Measurements from ENCODE around the gene SLIT3. TPM values are rescaled to one million over a fixed set of nuclear protein-coding genes. Genes with fewer than 3 reads are reported as not detected.
A peak's percentile ranks its signal among the peaks of the same experiment; 100 is the strongest.

SLIT3 gene
- total and polyA plus RNA-seq, 8 donors = 1.2 to 24.5 (median 8.6) TPM

GRCh38 chr5:168953351-168953750 lies 347.6 kb downstream of the SLIT3 start:
- Histone ChIP-seq H3K27me3 (no peaks in the 10 kb centered on the region), H3K36me3 (no peaks in the 10 kb centered on the region), H3K9me3 (no peaks in the 10 kb centered on the region), H3K4me3 (no peak overlapping the region), H3K27ac (no peak overlapping the region), H3K4me1 (peaks cover 0 to 14% (median 4%) of the 10 kb centered on the region in 4 donors)
- WGBS, 5 donors = 64 to 83% (median 70%) methylated on average over 5 of the region's 5 CpGs
- intact Hi-C loops (cut with DNase I; ENCODE audit: low total_unique reads) = no loop called here
- DNase-seq = no peak
- TF ChIP-seq CTCF (IDR thresholded peaks at IDR 0.05) (no peak), EP300 (IDR thresholded peaks at IDR 0.05) (no peak), POLR2A (IDR thresholded peaks at IDR 0.05) (no peak), POLR2AphosphoS5 (IDR thresholded peaks at IDR 0.05) (no peak)

GRCh38 chr5:168952196-168952595 lies 348.7 kb downstream of the SLIT3 start:
- peaks cover 0 to 20% (median 6%) of the 10 kb centered on the region in 4 donors for H3K4me1 ChIP-seq
- peak overlapping the region in 1 of 5 donors; percentile 38 for H3K27ac ChIP-seq
- WGBS, 5 donors = 62 to 75% (median 72%) methylated on average over 6 of the region's 6 CpGs
- no peak for TF ChIP-seq POLR2A (IDR thresholded peaks at IDR 0.05)
- no peaks in the 10 kb centered on the region for H3K9me3 ChIP-seq
- DNase-seq = no peak
- no peaks in the 10 kb centered on the region for H3K27me3 ChIP-seq
- intact Hi-C loops (cut with DNase I; ENCODE audit: low total_unique reads) = no loop called here
- no peaks in the 10 kb centered on the region for H3K36me3 ChIP-seq
- no peak overlapping the region for H3K4me3 ChIP-seq

- no peak for DNase-seq
These were observed 349.2 kb downstream of the SLIT3 start for GRCh38 chr5:168951769-168952168.

GRCh38 chr5:168951356-168951755 lies 349.6 kb downstream of the SLIT3 start:
- H3K9me3 ChIP-seq = no peaks in the 10 kb centered on the region
- no peaks in the 10 kb centered on the region for H3K27me3 ChIP-seq
- H3K4me1 ChIP-seq = peaks cover 0 to 22% (median 8%) of the 10 kb centered on the region in 4 donors
- intact Hi-C loops (cut with DNase I; ENCODE audit: low total_unique reads) = no loop called here
- no peak overlapping the region for H3K4me3 ChIP-seq
- peak overlapping the region in 1 of 5 donors; percentile 38 for H3K27ac ChIP-seq
- TF ChIP-seq CTCF (IDR thresholded peaks at IDR 0.05) (no peak), POLR2AphosphoS5 (IDR thresholded peaks at IDR 0.05) (peak in 2 of 3 donors; percentile 25 to 51)
- 31 to 64% (median 50%) methylated on average over 1 of the region's 1 CpG for WGBS, 5 donors
- no peaks in the 10 kb centered on the region for H3K36me3 ChIP-seq
- no peak for DNase-seq

More at GRCh38 chr5:168951769-168952168, 349.2 kb downstream of the SLIT3 start:
- Histone ChIP-seq H3K4me3 (no peak overlapping the region), H3K9me3 (no peaks in the 10 kb centered on the region), H3K27me3 (no peaks in the 10 kb centered on the region), H3K4me1 (peaks cover 0 to 22% (median 8%) of the 10 kb centered on the region in 4 donors), H3K36me3 (no peaks in the 10 kb centered on the region), H3K27ac (peak overlapping the region in 1 of 5 donors; percentile 38)
- TF ChIP-seq POLR2A (IDR thresholded peaks at IDR 0.05) = no peak
- no peak for TF ChIP-seq EP300 (IDR thresholded peaks at IDR 0.05)
- no peak for TF ChIP-seq POLR2AphosphoS5 (IDR thresholded peaks at IDR 0.05)
- no peak for TF ChIP-seq CTCF (IDR thresholded peaks at IDR 0.05)
- 91 to 96% (median 92%) methylated on average over 5 of the region's 5 CpGs for WGBS, 5 donors
- intact Hi-C loops (cut with DNase I; ENCODE audit: low total_unique reads) = no loop called here

- Histone ChIP-seq H3K9me3 (no peaks in the 10 kb centered on the region), H3K27me3 (no peaks in the 10 kb centered on the region), H3K4me3 (no peak overlapping the region), H3K4me1 (peaks cover 0 to 22% (median 8%) of the 10 kb centered on the region in 4 donors), H3K36me3 (no peaks in the 10 kb centered on the region), H3K27ac (no peak overlapping the region)
- intact Hi-C loops (cut with DNase I; ENCODE audit: low total_unique reads) = no loop called here
- DNase-seq = no peak
- no peak for TF ChIP-seq POLR2A (IDR thresholded peaks at IDR 0.05)
- TF ChIP-seq POLR2AphosphoS5 (IDR thresholded peaks at IDR 0.05) = no peak
- TF ChIP-seq CTCF (IDR thresholded peaks at IDR 0.05) = no peak
- TF ChIP-seq EP300 (IDR thresholded peaks at IDR 0.05) = no peak
- 82 to 92% (median 89%) methylated on average over 7 of the region's 7 CpGs for WGBS, 5 donors
These were observed 350.5 kb downstream of the SLIT3 start for GRCh38 chr5:168950241-168950951.

All from stomach (tissue), 9 donors.